Activated CD4-positive, alpha-beta memory T cell treated with anti-CD3 and anti-CD28 coated beads, Interleukin-2, amount 10 ng/mL, durations not matched to agents 7 days and 5 days (primary cell): ENCODE data around the gene SORCS3. TPM values are rescaled to one million over a fixed set of nuclear protein-coding genes. Genes with fewer than 3 reads are reported as not detected.

Experiments
- CTCF ChIA-PET: fragments of 350-600 bp; sonication (Branson Sonifier 250); formaldehyde crosslinking; loops from one replicate; lab custom pipeline; 2021; ENCODE audit warnings: antibody characterized with exemption, inconsistent platforms; lab: Charles Lee
- POLR2A ChIA-PET: fragments of 350-600 bp; sonication (Branson Sonifier 250); formaldehyde crosslinking; loops from one replicate; lab custom pipeline; 2021; ENCODE audit warnings: antibody characterized with exemption; lab: Charles Lee
- DNase-seq: peaks from one replicate; pipeline ENCODE4 v3.0.0-alpha.2; 2020
- H3K27ac Mint-ChIP-seq: one replicate; pipeline ENCODE4 v1.8.0; 2021; ENCODE audit warnings: mild to moderate bottlenecking, mixed read lengths
- H3K27me3 Mint-ChIP-seq: one replicate; pipeline ENCODE4 v1.8.0; 2021; ENCODE audit warnings: mixed read lengths
- H3K36me3 Mint-ChIP-seq: one replicate; pipeline ENCODE4 v1.8.0; 2021; ENCODE audit warnings: low read depth, mixed read lengths
- H3K4me1 Mint-ChIP-seq: one replicate; pipeline ENCODE4 v1.8.0; 2021; ENCODE audit warnings: mixed read lengths
- H3K4me3 Mint-ChIP-seq: one replicate; pipeline ENCODE4 v1.8.0; 2021; ENCODE audit warnings: mild to moderate bottlenecking, mixed read lengths
- H3K9me3 Mint-ChIP-seq: one replicate; pipeline ENCODE4 v1.8.0; 2021; ENCODE audit warnings: mixed read lengths
- total RNA-seq, 2 experiments: library from RNA; stranded (reverse); gene quantifications; one replicate each; pipeline ENCODE4 v1.2.3, GENCODE V29; 2021

SORCS3 gene
- total RNA-seq, 2 experiments from 2014 or later: not detected

GRCh38 chr10:105113666-105114065 lies 472.6 kb downstream of the SORCS3 start:
- H3K27ac Mint-ChIP-seq: no peak overlapping the region
- POLR2A ChIA-PET: no interaction called here
- H3K4me1 Mint-ChIP-seq: no peaks in the 10 kb centered on the region
- no peaks in the 10 kb centered on the region for H3K9me3 Mint-ChIP-seq
- no peaks in the 10 kb centered on the region for H3K27me3 Mint-ChIP-seq
- CTCF ChIA-PET: no interaction called here
- DNase-seq: no peak
- H3K36me3 Mint-ChIP-seq: no peaks in the 10 kb centered on the region
- no peak overlapping the region for H3K4me3 Mint-ChIP-seq

- no peak for DNase-seq
- H3K36me3 Mint-ChIP-seq: no peaks in the 10 kb centered on the region
- no peaks in the 10 kb centered on the region for H3K27me3 Mint-ChIP-seq
- ChIA-PET POLR2A (no interaction called here), CTCF (no interaction called here)
- H3K27ac Mint-ChIP-seq: no peak overlapping the region
- no peaks in the 10 kb centered on the region for H3K9me3 Mint-ChIP-seq
- no peak overlapping the region for H3K4me3 Mint-ChIP-seq
- no peaks in the 10 kb centered on the region for H3K4me1 Mint-ChIP-seq
These were observed 480.7 kb downstream of the SORCS3 start for GRCh38 chr10:105121743-105122142.

- H3K4me3 Mint-ChIP-seq: no peak overlapping the region
- CTCF ChIA-PET: no interaction called here
- POLR2A ChIA-PET: no interaction called here
These were observed 487.0 kb downstream of the SORCS3 start for GRCh38 chr10:105128111-105128510.

GRCh38 chr10:105138358-105138757 lies 497.3 kb downstream of the SORCS3 start:
- H3K9me3 Mint-ChIP-seq: peaks cover 3% of the 10 kb centered on the region
- POLR2A ChIA-PET: no interaction called here
- no peak overlapping the region for H3K27ac Mint-ChIP-seq
- H3K4me3 Mint-ChIP-seq: no peak overlapping the region
- no peaks in the 10 kb centered on the region for H3K27me3 Mint-ChIP-seq
- CTCF ChIA-PET: no interaction called here
- H3K36me3 Mint-ChIP-seq: no peaks in the 10 kb centered on the region
- no peaks in the 10 kb centered on the region for H3K4me1 Mint-ChIP-seq
- DNase-seq: no peak

More at GRCh38 chr10:105128111-105128510, 487.0 kb downstream of the SORCS3 start:
- H3K27ac Mint-ChIP-seq: no peak overlapping the region
- no peaks in the 10 kb centered on the region for H3K4me1 Mint-ChIP-seq
- no peaks in the 10 kb centered on the region for H3K9me3 Mint-ChIP-seq
- DNase-seq: no peak
- H3K36me3 Mint-ChIP-seq: no peaks in the 10 kb centered on the region
- no peaks in the 10 kb centered on the region for H3K27me3 Mint-ChIP-seq

GRCh38 chr10:105139363-105139896 lies 498.3 kb downstream of the SORCS3 start:
- CTCF ChIA-PET: no interaction called here
- no peak overlapping the region for H3K4me3 Mint-ChIP-seq
- H3K27ac Mint-ChIP-seq: no peak overlapping the region
- DNase-seq: no peak
- peaks cover 3% of the 10 kb centered on the region for H3K9me3 Mint-ChIP-seq
- H3K36me3 Mint-ChIP-seq: no peaks in the 10 kb centered on the region
- no peaks in the 10 kb centered on the region for H3K27me3 Mint-ChIP-seq
- POLR2A ChIA-PET: no interaction called here
- no peaks in the 10 kb centered on the region for H3K4me1 Mint-ChIP-seq

GRCh38 chr10:105140600-105140999 lies 499.5 kb downstream of the SORCS3 start:
- no peak overlapping the region for H3K27ac Mint-ChIP-seq
- ChIA-PET POLR2A (no interaction called here), CTCF (no interaction called here)
- DNase-seq: no peak
- H3K27me3 Mint-ChIP-seq: no peaks in the 10 kb centered on the region
- peaks cover 2% of the 10 kb centered on the region for H3K9me3 Mint-ChIP-seq
- H3K4me1 Mint-ChIP-seq: no peaks in the 10 kb centered on the region
- no peaks in the 10 kb centered on the region for H3K36me3 Mint-ChIP-seq
- no peak overlapping the region for H3K4me3 Mint-ChIP-seq

GRCh38 chr10:105145711-105146110 lies 504.6 kb downstream of the SORCS3 start:
- Mint-ChIP-seq H3K4me3 (no peak overlapping the region), H3K27ac (no peak overlapping the region), H3K27me3 (no peaks in the 10 kb centered on the region), H3K4me1 (no peaks in the 10 kb centered on the region), H3K9me3 (no peaks in the 10 kb centered on the region), H3K36me3 (no peaks in the 10 kb centered on the region)
- no peak for DNase-seq
- ChIA-PET CTCF (no interaction called here), POLR2A (no interaction called here)

GRCh38 chr10:105146436-105146835 lies 505.3 kb downstream of the SORCS3 start:
- Mint-ChIP-seq H3K4me3 (no peak overlapping the region), H3K4me1 (no peaks in the 10 kb centered on the region), H3K27me3 (no peaks in the 10 kb centered on the region), H3K9me3 (no peaks in the 10 kb centered on the region), H3K36me3 (no peaks in the 10 kb centered on the region), H3K27ac (no peak overlapping the region)
- no peak for DNase-seq
- CTCF ChIA-PET: no interaction called here
- POLR2A ChIA-PET: no interaction called here

GRCh38 chr10:105148456-105148855 lies 507.4 kb downstream of the SORCS3 start:
- ChIA-PET CTCF (no interaction called here), POLR2A (no interaction called here)
- DNase-seq: no peak
- no peaks in the 10 kb centered on the region for H3K36me3 Mint-ChIP-seq
- no peaks in the 10 kb centered on the region for H3K9me3 Mint-ChIP-seq
- H3K27me3 Mint-ChIP-seq: no peaks in the 10 kb centered on the region
- no peaks in the 10 kb centered on the region for H3K4me1 Mint-ChIP-seq
- no peak overlapping the region for H3K4me3 Mint-ChIP-seq
- no peak overlapping the region for H3K27ac Mint-ChIP-seq

- Mint-ChIP-seq H3K36me3 (no peaks in the 10 kb centered on the region), H3K27me3 (no peaks in the 10 kb centered on the region), H3K9me3 (no peaks in the 10 kb centered on the region), H3K4me1 (no peaks in the 10 kb centered on the region), H3K4me3 (no peak overlapping the region), H3K27ac (no peak overlapping the region)
- CTCF ChIA-PET: no interaction called here
- POLR2A ChIA-PET: no interaction called here
- no peak for DNase-seq
These were observed 507.8 kb downstream of the SORCS3 start for GRCh38 chr10:105148921-105149320.

GRCh38 chr10:105149371-105149891 lies 508.3 kb downstream of the SORCS3 start:
- POLR2A ChIA-PET: no interaction called here
- H3K9me3 Mint-ChIP-seq: no peaks in the 10 kb centered on the region
- H3K4me1 Mint-ChIP-seq: no peaks in the 10 kb centered on the region
- no peak overlapping the region for H3K4me3 Mint-ChIP-seq
- H3K36me3 Mint-ChIP-seq: no peaks in the 10 kb centered on the region
- CTCF ChIA-PET: no interaction called here
- no peak for DNase-seq
- no peaks in the 10 kb centered on the region for H3K27me3 Mint-ChIP-seq
- no peak overlapping the region for H3K27ac Mint-ChIP-seq

- H3K4me3 Mint-ChIP-seq: no peak overlapping the region
- no peaks in the 10 kb centered on the region for H3K36me3 Mint-ChIP-seq
- DNase-seq: no peak
- H3K4me1 Mint-ChIP-seq: no peaks in the 10 kb centered on the region
- CTCF ChIA-PET: no interaction called here
- H3K27me3 Mint-ChIP-seq: no peaks in the 10 kb centered on the region
- no peak overlapping the region for H3K27ac Mint-ChIP-seq
- POLR2A ChIA-PET: no interaction called here
- no peaks in the 10 kb centered on the region for H3K9me3 Mint-ChIP-seq
These were observed 509.3 kb downstream of the SORCS3 start for GRCh38 chr10:105150259-105150880.

GRCh38 chr10:105154736-105155135 lies 513.6 kb downstream of the SORCS3 start:
- Mint-ChIP-seq H3K4me1 (no peaks in the 10 kb centered on the region), H3K27me3 (no peaks in the 10 kb centered on the region), H3K4me3 (no peak overlapping the region), H3K9me3 (no peaks in the 10 kb centered on the region), H3K27ac (no peak overlapping the region), H3K36me3 (no peaks in the 10 kb centered on the region)
- DNase-seq: no peak
- POLR2A ChIA-PET: no interaction called here
- CTCF ChIA-PET: no interaction called here

- no peak overlapping the region for H3K27ac Mint-ChIP-seq
- no peaks in the 10 kb centered on the region for H3K9me3 Mint-ChIP-seq
- H3K4me3 Mint-ChIP-seq: no peak overlapping the region
- CTCF ChIA-PET: no interaction called here
- no peaks in the 10 kb centered on the region for H3K4me1 Mint-ChIP-seq
- H3K27me3 Mint-ChIP-seq: no peaks in the 10 kb centered on the region
- H3K36me3 Mint-ChIP-seq: no peaks in the 10 kb centered on the region
- DNase-seq: no peak
- POLR2A ChIA-PET: no interaction called here
These were observed 518.2 kb downstream of the SORCS3 start for GRCh38 chr10:105159268-105159667.
